ENCODE measurements around the gene GRID2IP. TPM values are rescaled to one million over a fixed set of nuclear protein-coding genes. Genes with fewer than 3 reads are reported as not detected.

Gene GRID2IP
- total RNA-seq, 4 donors from 2014 or later, result 0.21 to 0.49 TPM; not detected in 2

GRCh38 chr7:6479067-6479466, 72.2 kb downstream of the GRID2IP start:
- H3K4me1 ChIP-seq, result peaks cover 0 to 4% of the 10 kb centered on the region in 2 donors
- no peaks in the 10 kb centered on the region for H3K36me3 ChIP-seq
- H3K9me3 ChIP-seq, result no peaks in the 10 kb centered on the region
- H3K4me3 ChIP-seq, result no peak overlapping the region
- H3K27me3 ChIP-seq, result no peaks in the 10 kb centered on the region
- no peak overlapping the region for H3K27ac ChIP-seq
- no peak for DNase-seq
- intact Hi-C loops (cut with DNase I; ENCODE audit: low total_unique reads), result no loop called here
- TF ChIP-seq POLR2A (IDR thresholded peaks at IDR 0.05), result no peak
- no peak for TF ChIP-seq CTCF (IDR thresholded peaks at IDR 0.05)

- no peak overlapping the region for H3K27ac ChIP-seq
- no peaks in the 10 kb centered on the region for H3K9me3 ChIP-seq
- no peak overlapping the region for H3K4me3 ChIP-seq
- no peaks in the 10 kb centered on the region for H3K36me3 ChIP-seq
- no peak for DNase-seq
- TF ChIP-seq CTCF (IDR thresholded peaks at IDR 0.05) (no peak), POLR2A (IDR thresholded peaks at IDR 0.05) (no peak)
- peaks cover 0 to 4% of the 10 kb centered on the region in 2 donors for H3K4me1 ChIP-seq
- H3K27me3 ChIP-seq, result no peaks in the 10 kb centered on the region
- intact Hi-C loops (cut with DNase I; ENCODE audit: low total_unique reads), result no loop called here
Observed at GRCh38 chr7:6478186-6478585, 73.1 kb downstream of the GRID2IP start.

GRCh38 chr7:6477318-6477660, 74.0 kb downstream of the GRID2IP start:
- H3K4me1 ChIP-seq, result peaks cover 0 to 4% of the 10 kb centered on the region in 2 donors
- DNase-seq, result no peak

GRCh38 chr7:6476596-6477317, 74.5 kb downstream of the GRID2IP start:
- Histone ChIP-seq H3K36me3 (no peaks in the 10 kb centered on the region), H3K27me3 (no peaks in the 10 kb centered on the region), H3K27ac (no peak overlapping the region), H3K4me1 (peaks cover 0 to 4% of the 10 kb centered on the region in 2 donors), H3K4me3 (no peak overlapping the region), H3K9me3 (no peaks in the 10 kb centered on the region)
- no peak for TF ChIP-seq POLR2A (IDR thresholded peaks at IDR 0.05)
- no peak for TF ChIP-seq CTCF (IDR thresholded peaks at IDR 0.05)
- intact Hi-C loops (cut with DNase I; ENCODE audit: low total_unique reads), result no loop called here
- no peak for DNase-seq

More at GRCh38 chr7:6477318-6477660, 74.0 kb downstream of the GRID2IP start:
- Histone ChIP-seq H3K27me3 (no peaks in the 10 kb centered on the region), H3K9me3 (no peaks in the 10 kb centered on the region), H3K4me3 (no peak overlapping the region), H3K36me3 (no peaks in the 10 kb centered on the region), H3K27ac (no peak overlapping the region)
- intact Hi-C loops (cut with DNase I; ENCODE audit: low total_unique reads), result no loop called here
- TF ChIP-seq POLR2A (IDR thresholded peaks at IDR 0.05) (no peak), CTCF (IDR thresholded peaks at IDR 0.05) (no peak)

GRCh38 chr7:6475433-6476186, 75.7 kb downstream of the GRID2IP start:
- DNase-seq, result no peak
- Histone ChIP-seq H3K27ac (no peak overlapping the region), H3K4me3 (no peak overlapping the region), H3K27me3 (no peaks in the 10 kb centered on the region), H3K36me3 (no peaks in the 10 kb centered on the region), H3K9me3 (no peaks in the 10 kb centered on the region), H3K4me1 (no peaks in the 10 kb centered on the region)
- intact Hi-C loops (cut with DNase I; ENCODE audit: low total_unique reads), result no loop called here
- no peak for TF ChIP-seq CTCF (IDR thresholded peaks at IDR 0.05)
- TF ChIP-seq POLR2A (IDR thresholded peaks at IDR 0.05), result no peak

All from uterus (tissue), 4 donors.